Umbilical cord (tissue), 2 donors: Measurements from ENCODE around the gene MON1A. TPM values are rescaled to one million over a fixed set of nuclear protein-coding genes. Genes with fewer than 3 reads are reported as not detected.
"Not testable (repeated sequence)": the region's sequence is repeated elsewhere in the genome, so short reads cannot be mapped to it uniquely, and the experiment has no call there.

ENCODE experiments used
- DNase-seq: peaks from one replicate; pipeline ENCODE4 v3.0.0-alpha.2; 2015; ENCODE audit warnings: low spot score
- total RNA-seq: library from RNA; depleted of rRNA; stranded (reverse); fragments of >200 nt; gene quantifications from one replicate; pipeline ENCODE4 v1.2.3, GENCODE V29; 2014; ENCODE audit warnings: low replicate concordance; ENCODE audit not compliant: insufficient read depth

The MON1A gene, protein sequence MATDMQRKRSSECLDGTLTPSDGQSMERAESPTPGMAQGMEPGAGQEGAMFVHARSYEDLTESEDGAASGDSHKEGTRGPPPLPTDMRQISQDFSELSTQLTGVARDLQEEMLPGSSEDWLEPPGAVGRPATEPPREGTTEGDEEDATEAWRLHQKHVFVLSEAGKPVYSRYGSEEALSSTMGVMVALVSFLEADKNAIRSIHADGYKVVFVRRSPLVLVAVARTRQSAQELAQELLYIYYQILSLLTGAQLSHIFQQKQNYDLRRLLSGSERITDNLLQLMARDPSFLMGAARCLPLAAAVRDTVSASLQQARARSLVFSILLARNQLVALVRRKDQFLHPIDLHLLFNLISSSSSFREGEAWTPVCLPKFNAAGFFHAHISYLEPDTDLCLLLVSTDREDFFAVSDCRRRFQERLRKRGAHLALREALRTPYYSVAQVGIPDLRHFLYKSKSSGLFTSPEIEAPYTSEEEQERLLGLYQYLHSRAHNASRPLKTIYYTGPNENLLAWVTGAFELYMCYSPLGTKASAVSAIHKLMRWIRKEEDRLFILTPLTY
- total RNA-seq, result 4.6 TPM

DNA sequence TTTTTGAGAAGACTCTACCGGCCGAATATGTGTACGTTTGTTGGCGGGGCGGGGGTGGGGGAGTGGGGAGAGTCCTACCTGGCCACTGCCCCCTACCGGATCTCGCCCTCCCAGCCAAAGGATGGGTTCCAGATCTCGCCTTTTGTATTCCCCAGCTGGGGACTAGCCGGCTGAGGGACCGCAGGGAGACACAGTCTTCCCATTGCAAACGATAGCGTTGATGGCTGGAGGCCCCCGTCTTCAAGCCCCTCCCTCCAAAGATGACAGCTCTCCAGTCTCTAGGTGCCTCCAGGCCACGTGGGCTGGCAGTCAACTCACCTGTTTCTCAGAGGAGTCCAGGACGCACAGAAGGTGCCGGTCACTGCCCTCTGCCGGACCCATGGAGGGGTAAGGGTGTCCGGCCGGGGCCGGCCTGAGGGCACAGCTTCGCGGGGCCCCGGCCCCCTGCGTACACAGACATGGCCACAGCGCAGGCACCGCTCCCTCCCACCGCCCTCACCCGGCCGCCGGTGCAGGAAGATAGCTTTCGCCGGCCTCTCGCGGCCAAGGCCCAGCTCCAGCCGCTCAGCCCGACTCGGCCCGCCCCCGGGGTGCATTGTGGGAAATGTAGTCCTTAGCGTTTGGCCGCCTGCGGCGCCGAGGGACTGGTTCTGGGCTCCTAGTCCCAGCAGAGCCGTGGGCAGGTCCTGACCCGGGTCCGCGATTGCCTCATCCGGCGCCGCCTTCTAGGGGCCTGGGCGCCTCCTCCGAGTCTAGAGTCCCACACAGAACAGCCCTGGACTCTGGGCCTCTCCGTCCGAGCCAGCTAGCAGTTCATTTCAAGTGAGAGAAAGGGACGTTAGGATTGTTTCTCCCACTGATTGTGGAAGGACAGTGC lies at the start of gene MON1A:
MON1A (minus strand) TSS at position 521 of the 877 bp plus-strand sequence. CDS start 16,465 bp downstream, outside the sequence.
- DNase-seq, result peak; percentile 97

DNA sequence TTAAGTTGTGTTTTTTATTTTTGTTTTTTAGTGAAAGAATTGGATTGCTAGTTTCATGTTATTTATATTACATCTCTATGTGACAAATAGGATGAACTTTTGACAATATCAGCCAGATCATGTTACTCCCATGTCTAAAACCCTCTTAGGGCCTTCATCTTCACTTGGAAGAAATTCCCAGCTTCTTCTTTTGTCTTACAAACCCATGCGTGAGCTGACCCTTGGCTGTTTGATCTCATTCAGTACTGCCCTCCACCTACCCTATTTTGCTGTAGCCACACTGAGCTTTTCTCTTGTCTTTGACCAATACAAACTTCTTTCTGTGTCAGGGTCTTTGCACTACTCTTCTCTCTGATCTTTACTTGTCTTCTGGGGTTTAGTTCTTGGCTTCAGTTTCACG lies 47.3 kb upstream of the MON1A start:
- no peak for DNase-seq

DNA sequence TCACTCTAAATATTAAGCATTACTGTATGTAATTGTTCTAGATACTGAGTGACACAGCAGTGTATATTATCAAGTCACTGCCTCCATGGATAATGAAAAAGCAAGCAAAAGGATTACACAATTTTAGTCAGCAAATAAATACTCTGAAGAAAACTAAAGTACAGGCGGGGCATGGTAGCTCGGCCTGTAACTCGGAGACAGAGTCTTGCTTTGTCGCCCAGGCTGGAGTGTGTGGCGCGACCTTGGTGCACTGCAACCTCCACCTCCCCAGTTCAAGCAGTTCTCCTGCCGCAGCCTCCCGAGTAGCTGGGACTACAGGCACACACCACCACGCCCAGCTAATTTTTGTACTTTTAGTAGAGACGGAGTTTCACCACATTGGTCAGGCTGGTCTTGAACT lies 43.0 kb upstream of the MON1A start:
- no peak for DNase-seq

DNA sequence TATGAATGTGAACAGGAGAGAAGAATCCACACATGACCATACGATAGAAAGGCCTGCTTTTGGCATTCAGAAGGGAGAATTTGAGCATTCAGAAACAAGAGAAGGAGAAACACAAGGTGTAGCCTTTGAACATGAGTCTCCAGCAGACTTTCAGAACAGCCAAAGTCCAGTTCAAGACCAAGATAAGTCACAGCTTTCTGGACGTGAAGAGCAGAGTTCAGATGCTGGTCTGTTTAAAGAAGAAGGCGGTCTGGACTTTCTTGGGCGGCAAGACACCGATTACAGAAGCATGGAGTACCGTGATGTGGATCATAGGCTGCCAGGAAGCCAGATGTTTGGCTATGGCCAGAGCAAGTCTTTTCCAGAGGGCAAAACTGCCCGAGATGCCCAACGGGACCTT lies 38.7 kb upstream of the MON1A start:
- DNase-seq, result no peak

DNA sequence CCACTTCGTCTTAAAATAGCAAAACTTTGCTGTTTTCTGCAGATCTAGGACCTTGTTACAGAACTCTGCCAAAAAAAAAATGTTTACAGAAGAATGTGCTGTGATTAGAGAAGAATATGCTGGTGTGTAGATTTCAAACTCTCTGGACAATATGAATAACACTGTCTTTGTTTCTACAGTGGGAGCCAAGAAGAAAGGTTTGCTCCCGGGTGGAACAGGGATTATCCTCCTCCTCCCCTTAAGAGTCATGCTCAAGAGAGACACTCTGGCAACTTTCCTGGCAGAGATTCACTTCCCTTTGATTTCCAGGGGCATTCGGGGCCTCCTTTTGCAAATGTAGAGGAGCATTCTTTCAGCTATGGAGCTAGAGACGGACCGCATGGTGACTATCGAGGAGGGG lies 37.7 kb upstream of the MON1A start:
- peak; percentile 64 for DNase-seq

DNA sequence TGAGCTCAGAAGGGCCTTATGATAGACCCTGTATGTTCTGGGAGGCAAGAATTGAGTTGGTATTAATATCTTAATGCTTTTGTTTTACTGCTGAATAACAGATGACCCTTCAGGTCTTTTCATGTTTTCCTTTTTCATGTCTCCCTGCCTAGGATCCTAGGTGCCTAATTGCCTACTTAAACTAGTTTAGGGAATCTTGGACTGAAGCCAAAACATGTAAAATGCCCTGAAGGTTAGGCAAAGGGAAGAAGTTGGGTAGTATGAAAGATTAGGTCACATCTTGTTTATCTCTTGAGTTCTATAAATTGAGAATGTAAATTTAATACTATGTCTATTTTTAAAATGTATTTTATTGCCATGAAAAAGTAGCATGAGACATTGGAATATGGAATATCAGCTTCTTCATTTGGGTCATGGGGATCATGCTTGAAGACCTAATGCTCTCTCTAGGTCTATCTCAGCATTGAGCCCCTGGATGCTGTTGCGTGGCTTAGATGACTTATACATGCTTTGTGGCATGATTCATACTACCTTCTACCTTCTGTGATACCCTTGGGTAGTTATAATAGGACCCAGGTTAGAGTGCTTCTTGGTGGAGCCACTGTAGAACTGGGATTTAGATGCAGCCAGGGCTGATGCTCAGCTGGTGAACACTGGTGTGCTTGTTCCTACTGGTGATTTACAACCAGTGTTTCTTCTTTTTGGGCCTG lies 36.8 kb upstream of the MON1A start:
- DNase-seq, result no peak

DNA sequence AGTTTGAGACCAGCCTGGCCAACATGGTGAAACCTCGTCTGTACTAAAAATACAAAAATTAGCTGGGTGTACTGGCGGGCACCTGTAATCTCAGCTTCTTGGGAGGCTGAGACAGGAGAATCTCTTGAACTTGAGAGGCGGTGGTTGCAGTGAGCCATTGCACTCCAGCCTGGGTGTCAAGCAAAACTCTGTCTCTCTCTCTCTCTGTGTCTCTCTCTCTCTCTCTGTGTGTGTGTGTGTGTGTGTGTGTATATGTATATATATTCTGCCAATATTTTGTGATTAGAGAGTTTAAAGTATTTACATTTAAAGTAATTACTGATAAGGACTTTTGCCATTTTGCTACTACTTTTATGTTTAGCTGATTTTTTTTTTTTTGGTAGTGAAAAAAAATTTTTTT lies 26.0 kb upstream of the MON1A start:
- no peak for DNase-seq

DNA sequence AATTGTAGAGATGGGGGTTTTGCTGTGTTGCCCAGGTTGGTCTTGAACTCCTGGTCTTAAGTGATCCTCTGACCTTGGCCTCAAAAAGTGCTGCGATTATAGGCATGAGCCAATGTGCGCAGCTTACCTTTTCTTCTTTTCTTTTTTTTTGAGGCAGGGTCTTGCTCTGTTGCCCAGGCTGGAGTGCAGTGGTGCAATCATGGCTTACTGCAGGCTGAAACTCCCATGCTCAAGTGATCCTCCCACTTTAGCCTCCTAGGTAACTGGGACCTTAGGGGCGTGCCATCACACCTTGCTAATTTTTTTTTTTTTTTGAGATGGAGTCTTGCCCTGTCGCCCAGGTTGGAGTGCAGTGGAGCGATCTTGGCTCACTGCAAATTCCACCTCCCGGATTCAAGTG lies 23.3 kb upstream of the MON1A start:
- no peak for DNase-seq

DNA sequence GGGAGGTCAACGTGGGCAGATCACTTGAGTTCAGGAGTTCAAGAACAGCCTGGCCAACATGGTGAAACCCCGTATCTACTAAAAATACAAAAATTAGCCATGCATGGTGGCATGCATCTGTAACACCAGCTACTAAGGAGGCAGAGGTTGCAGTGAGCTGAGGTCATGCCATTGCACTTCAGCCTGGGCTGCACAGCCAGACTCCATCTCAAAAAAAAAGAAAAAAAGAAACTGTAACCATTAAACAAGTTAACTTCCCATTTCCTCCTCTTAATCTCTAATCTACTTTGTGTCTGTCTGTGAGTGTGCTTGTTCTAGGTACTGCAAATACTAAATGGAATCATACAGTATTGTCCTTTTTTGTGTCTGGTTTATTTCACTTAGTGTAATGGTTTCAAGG lies 13.0 kb upstream of the MON1A start:
- DNase-seq, result no peak

DNA sequence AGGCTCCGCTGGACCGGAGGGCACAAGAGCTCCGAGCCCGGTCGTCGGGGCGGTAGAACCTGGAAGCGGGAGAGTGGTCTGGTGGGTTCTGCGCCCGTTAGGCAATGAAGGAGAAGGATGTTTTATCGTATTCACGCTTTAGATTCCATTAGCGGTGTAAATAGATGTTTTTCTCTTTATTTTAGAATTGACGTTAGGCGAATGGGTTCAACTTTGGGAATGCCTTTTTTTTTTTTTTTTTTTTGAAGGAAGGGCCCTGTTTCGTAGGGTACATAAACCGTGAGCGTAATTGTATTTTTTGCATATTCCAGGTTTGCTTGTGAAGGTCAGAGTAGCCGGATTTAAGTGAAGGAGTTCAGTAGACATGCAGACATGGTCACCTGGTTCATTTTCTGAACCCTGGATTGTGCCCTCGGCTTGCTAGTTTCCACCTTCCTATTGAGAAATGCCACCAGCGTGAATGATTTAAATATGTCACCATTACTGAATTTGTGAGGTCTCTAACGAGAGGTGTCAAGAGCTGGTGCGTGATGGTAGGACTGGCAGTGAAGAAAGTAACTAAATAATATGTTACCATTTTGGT lies 11.1 kb upstream of the MON1A start:
- DNase-seq, result no peak

DNA sequence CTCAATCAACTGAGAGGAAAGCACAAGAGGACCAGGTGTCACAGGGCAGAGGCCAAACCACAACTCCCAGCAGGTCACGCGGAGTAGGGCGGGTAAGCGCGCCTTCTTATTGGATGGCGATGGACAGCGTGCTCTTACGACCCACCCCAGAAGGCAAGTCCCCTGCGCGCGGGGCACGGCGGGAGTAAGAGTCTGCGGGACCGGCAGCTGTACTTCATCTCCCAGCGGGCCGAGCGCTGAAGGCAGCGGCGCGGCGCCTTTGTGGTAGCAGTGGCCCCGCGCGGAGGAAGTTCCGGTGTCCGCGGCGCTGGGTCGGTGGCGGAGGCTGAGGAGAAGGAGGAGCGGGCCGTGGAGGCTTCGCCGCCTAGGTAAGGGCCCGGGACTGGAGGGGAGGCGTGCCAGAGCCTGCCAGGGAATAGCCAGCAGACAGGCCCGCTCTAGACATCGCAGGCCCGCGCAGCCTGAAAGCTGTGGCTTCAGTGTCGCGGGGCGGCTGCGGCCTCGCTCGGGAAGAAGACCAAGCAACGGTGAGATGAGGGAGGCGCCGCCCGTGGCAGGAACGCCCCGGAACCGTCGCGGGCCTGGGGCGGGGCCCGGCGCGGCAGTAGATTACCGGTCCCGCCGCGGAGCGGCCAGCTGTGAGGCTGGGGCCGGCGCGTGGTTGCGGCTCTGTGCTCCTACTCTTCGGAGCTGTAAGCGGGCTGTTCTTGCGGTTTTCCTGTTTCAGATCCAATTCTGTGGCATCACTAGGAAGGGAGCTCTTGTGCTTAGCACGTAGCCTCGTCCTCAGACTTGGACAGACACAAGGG lies 10.5 kb upstream of the MON1A start, which contains the start of gene RBM6:
RBM6 (plus strand) TSS at position 293 of the 809 bp plus-strand sequence. CDS start 22,492 bp downstream, outside the sequence.
- peak; percentile 99 for DNase-seq

DNA sequence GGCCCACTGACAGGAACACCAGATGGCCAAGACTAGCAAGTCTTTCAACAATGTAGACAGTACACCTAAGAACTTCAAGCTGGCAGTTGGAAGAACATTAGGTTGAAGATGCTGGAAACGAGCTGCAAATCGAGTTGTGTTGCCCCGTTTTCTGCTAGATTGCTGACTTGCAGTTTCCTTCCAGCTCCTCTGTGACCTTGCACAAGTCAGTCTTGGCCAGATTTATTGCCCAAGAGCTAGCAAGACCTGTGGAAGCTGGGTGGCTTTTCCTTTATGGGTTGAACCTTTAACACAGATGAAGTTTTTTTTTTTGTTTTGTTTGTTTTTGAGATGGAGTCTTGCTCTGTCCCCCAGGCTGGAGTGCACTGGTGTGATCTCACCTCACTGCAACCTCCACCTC lies 7.5 kb upstream of the MON1A start:
- DNase-seq, result no peak

DNA sequence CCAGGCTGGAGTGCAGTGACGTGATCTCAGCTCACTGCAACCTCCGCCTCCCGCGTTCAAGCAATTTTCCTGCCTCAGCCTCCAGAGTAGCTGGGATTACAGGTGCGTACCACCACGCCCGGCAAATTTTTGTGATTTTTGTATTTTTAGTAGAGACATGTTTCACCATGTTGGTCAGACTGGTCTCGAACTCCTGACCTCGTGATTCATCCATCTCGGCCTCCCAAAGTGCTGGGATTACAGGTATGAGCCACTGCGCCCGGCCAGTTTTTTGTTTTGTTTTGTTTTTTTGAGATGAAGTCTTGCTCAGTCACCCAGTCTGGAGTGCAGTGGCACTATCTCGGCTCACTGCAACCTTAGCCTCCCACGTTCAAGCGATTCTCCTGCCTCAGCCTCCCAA lies 2.7 kb upstream of the MON1A start:
- not testable (repeated sequence) for DNase-seq

DNA sequence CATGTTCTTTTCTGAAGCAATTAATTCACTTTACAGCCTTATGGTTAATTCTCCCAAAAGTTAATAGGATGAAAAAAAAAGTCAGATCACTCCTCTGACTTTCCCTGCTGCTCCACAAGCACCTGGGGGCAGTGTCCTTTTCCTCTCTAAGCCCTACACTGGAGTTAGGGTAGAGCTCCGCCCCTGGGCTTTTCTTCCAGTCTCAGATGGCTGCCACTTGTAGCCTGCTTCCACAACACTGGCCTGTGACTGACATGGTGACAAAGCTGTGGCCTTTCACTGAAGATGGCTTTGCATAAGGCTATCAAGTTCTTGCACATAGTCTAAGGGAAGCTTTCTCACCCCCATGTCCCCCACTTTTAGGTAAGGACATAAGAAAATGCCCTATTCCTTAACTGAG lies 1.3 kb upstream of the MON1A start:
- DNase-seq, result no peak

DNA sequence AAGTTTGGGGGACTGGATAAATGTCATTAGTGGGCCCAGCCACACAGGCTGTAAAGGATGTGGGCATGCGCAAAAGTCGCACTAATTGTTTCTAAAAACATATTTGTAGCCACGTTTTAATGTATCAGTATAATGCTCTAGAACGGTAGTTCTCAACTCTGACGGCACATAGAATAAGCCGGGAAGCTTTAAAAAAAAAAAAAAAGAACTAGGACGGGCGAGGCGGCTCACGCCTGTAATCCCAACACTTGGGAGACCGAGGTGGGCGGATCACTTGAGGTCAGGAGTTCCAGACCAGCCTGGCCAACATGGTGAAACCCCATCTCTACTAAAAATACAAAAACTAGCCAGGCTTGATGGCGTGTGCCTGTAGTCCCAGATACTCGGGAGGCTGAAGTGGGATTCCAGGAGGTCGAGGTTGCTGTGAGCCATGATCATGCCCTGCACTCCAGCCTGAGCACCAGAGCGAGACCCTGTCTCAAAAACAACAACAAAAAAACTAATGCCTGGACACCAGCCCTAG lies 618 bp upstream of the MON1A start:
- no peak for DNase-seq

DNA sequence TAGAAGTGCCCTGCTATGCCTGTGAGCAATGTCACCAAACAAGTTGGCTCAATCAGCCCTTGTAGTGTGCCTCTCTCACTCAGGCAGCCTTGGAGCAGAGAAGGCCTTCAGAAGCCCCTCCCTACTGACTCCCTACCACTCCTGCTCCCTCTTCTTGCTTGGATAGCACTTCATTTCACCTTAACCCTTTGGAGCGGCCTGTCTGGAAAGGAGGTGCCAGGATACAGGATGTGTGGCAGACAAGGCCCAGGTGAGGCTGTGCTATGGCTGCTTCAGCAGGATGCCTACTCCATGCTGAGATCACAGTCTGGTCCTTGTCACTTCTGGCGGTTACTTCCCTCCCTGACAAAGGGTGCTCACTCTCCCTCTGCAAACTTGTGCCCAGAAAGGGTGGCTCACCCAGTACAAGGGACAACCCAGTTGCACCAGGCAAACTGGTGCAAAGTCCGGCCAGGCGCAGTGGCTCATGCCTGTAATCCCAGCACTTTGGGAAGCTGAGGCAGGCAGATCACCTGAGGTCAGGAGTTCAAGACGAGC lies 1.1 kb downstream of the MON1A start:
- DNase-seq, result no peak

DNA sequence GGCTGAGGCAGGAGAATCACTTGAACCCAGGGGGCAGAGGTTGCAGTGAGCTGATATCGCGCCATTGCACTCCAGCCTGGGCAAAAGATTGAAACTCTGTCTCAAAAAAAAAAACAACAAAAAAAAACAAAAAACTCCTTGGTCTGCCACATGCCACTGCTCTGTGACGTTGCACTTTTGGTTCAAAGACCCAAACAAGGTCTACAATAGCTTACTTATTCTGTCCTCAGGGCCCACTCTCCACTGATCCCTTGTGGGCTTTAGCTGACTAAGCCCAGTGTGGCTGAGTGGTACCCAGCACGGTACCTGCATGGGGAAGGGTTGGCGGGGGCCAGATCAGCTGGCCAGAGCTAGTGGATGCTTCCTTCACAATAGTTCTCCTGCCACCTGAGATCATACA lies 1.8 kb downstream of the MON1A start:
- no peak for DNase-seq

DNA sequence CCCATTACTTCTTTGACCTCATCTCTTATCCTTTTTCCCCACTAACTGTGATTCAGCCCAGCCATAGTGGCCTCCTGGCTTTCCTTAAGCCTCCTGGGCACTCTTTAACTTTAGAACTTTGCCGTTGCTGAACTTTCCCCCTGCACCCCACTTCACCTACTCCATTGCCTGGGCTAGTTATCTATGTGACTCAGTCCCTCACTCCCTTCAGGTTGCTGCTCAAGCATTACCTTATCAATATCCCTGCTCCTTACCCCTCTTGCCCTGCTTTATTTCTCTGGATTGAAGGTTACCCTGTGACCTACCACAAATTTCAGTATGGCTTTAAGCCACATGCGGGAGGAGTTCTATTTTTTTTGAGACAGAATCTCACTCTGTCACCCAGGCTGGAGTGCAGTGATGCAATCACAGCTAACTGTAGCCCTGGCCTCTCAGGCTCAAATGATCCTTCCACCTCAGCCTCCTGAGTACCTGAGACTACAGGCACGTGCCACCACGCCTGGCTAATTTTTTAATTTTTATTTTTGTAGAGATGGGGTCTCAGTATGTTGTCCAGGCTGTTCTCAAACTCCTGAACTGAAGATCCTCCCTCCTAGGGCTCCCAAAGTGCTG lies 3.4 kb downstream of the MON1A start:
- no peak for DNase-seq

DNA sequence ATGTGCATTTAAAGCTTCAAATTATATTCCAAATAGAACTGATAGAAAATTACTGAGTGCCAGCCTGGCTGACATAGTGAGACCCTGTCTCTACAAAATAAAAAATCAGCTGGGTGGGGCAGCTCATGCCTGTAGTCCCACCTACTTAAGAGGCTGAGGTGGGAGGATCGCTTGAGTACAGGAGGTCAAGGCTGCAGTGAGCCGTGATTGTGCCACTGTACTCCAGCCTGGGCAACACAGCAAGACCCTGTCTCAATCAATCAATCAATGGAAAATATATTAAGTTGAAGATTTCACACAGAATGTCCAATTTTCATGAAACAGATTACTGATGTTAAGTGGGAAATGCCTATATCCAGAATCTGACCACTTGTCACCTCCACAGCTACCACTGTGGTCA lies 4.1 kb downstream of the MON1A start:
- no peak for DNase-seq
